Trophoblast cell (in vitro differentiated cells and primary cell): ENCODE data around the gene AGAP1.
A peak's percentile ranks its signal among the peaks of the same experiment; 100 is the strongest.

ENCODE experiments used
- DNase-seq, 2 donors: peaks; one replicate each; pipeline ENCODE4 v3.0.0-alpha.2; 2016
- H2AFZ ChIP-seq: 2 replicates; pipeline ENCODE4 v1.6.1; 2013; ENCODE audit warnings: low read length, moderate library complexity, mild to moderate bottlenecking; ENCODE audit not compliant: insufficient read depth, poor library complexity
- H2AK5ac ChIP-seq: 2 replicates; pipeline ENCODE4 v1.6.1; 2013; ENCODE audit warnings: mild to moderate bottlenecking, low read length
- H2BK120ac ChIP-seq: 2 replicates; pipeline ENCODE4 v1.6.1; 2013; ENCODE audit warnings: low read length, mild to moderate bottlenecking, moderate library complexity; ENCODE audit not compliant: insufficient read depth, poor library complexity
- H2BK12ac ChIP-seq: 2 replicates; pipeline ENCODE4 v1.6.1; 2013; ENCODE audit warnings: mild to moderate bottlenecking, low read length, moderate library complexity
- H2BK5ac ChIP-seq: 2 replicates; pipeline ENCODE4 v1.6.1; 2013; ENCODE audit warnings: low read length, low read depth, moderate library complexity, mild to moderate bottlenecking; ENCODE audit not compliant: poor library complexity
- H3K14ac ChIP-seq: 2 replicates; pipeline ENCODE4 v1.6.1; 2013; ENCODE audit warnings: mild to moderate bottlenecking, low read length
- H3K18ac ChIP-seq: 2 replicates; pipeline ENCODE4 v1.6.1; 2013; ENCODE audit warnings: mild to moderate bottlenecking, low read length
- H3K23ac ChIP-seq: 2 replicates; pipeline ENCODE4 v1.6.1; 2013; ENCODE audit warnings: low read length
- H3K27ac ChIP-seq: 2 replicates; pipeline ENCODE4 v1.5.1; 2013; ENCODE audit warnings: low read depth, mild to moderate bottlenecking, inconsistent platforms, low read length, moderate library complexity
- H3K27me3 ChIP-seq: 2 replicates; pipeline ENCODE4 v1.6.1; 2013; ENCODE audit warnings: inconsistent platforms, mild to moderate bottlenecking, low read length, moderate library complexity; ENCODE audit not compliant: insufficient read depth
- H3K36me3 ChIP-seq, 2 experiments: 1 replicate in 1 of 2; 2 replicates in 1 of 2; pipeline ENCODE4 v1.6.1; 2013; ENCODE audit warnings: low read length in 2 of 2, mild to moderate bottlenecking in 2 of 2, moderate library complexity in 1 of 2; ENCODE audit not compliant: insufficient read depth in 2 of 2, control insufficient read depth in 1 of 2
- H3K4ac ChIP-seq: 2 replicates; pipeline ENCODE4 v1.6.1; 2013; ENCODE audit warnings: low read depth, mild to moderate bottlenecking, low read length, moderate library complexity
- H3K4me1 ChIP-seq, 2 experiments: 1 replicate in 1 of 2; 2 replicates in 1 of 2; pipeline ENCODE4 v1.6.1; 2013; ENCODE audit warnings: low read length in 2 of 2, mild to moderate bottlenecking in 2 of 2, moderate library complexity in 1 of 2; ENCODE audit not compliant: insufficient read depth in 2 of 2, control insufficient read depth in 1 of 2
- H3K4me2 ChIP-seq: 2 replicates; pipeline ENCODE4 v1.6.1; 2013; ENCODE audit warnings: inconsistent platforms, mild to moderate bottlenecking, low read length, moderate library complexity
- H3K4me3 ChIP-seq: 2 replicates; pipeline ENCODE4 v1.5.1; 2013; ENCODE audit warnings: mild to moderate bottlenecking, low read depth, low read length, inconsistent platforms
- H3K79me1 ChIP-seq: one replicate; pipeline ENCODE4 v1.6.1; 2013; ENCODE audit warnings: low read length
- H3K79me2 ChIP-seq: 2 replicates; pipeline ENCODE4 v1.6.1; 2013; ENCODE audit warnings: low read length, mild to moderate bottlenecking; ENCODE audit not compliant: control insufficient read depth, insufficient read depth, poor library complexity
- H3K9ac ChIP-seq: 2 replicates; pipeline ENCODE4 v1.6.1; 2013; ENCODE audit warnings: mild to moderate bottlenecking, low read length
- H3K9me3 ChIP-seq: 2 replicates; pipeline ENCODE4 v1.6.1; 2013; ENCODE audit warnings: low read depth, mild to moderate bottlenecking, control low read depth, inconsistent platforms, low read length; ENCODE audit not compliant: insufficient read depth
- H4K12ac ChIP-seq: 2 replicates; pipeline ENCODE4 v1.6.1; 2013; ENCODE audit warnings: low read depth, mild to moderate bottlenecking, low read length, moderate library complexity
- H4K8ac ChIP-seq: 2 replicates; pipeline ENCODE4 v1.6.1; 2013; ENCODE audit warnings: low read depth, mild to moderate bottlenecking, low read length, moderate library complexity
- H4K91ac ChIP-seq: one replicate; pipeline ENCODE4 v1.6.1; 2013; ENCODE audit warnings: low read depth, mild to moderate bottlenecking, low read length, moderate library complexity
- WGBS: extraction: QIAGEN DNeasy Blood & Tissue Kit; methylation state at CpG from one replicate; pipeline ENCODE4 v1.1.7; 2013; ENCODE audit warnings: missing lambda C conversion rate; ENCODE audit not compliant: insufficient read length, insufficient coverage; ENCODE audit errors: extremely low coverage; 5-methylcytosine and 5-hydroxymethylcytosine counted together

The AGAP1 gene

GRCh38 chr2:235639428-235639773 lies 145.6 kb downstream of the AGAP1 start:
- H4K91ac ChIP-seq: no peak overlapping the region
- no peak overlapping the region for H2AFZ ChIP-seq
- H3K9ac ChIP-seq: no peak overlapping the region
- H3K79me1 ChIP-seq: no peaks in the 10 kb centered on the region
- peak; percentile 7 to 21 for DNase-seq
- H2BK5ac ChIP-seq: no peak overlapping the region
- no peak overlapping the region for H2BK120ac ChIP-seq
- H3K4me1 ChIP-seq: peaks cover 11 to 14% of the 10 kb centered on the region in 2 experiments
- H3K14ac ChIP-seq: no peak overlapping the region
- no peak overlapping the region for H2BK12ac ChIP-seq
- no peaks in the 10 kb centered on the region for H3K36me3 ChIP-seq
- H3K4ac ChIP-seq: no peak overlapping the region
- H3K27ac ChIP-seq: no peak overlapping the region
- H3K4me2 ChIP-seq: no peak overlapping the region
- H3K23ac ChIP-seq: no peak overlapping the region
- no peak overlapping the region for H4K12ac ChIP-seq
- no peaks in the 10 kb centered on the region for H3K79me2 ChIP-seq
- WGBS: no CpG with 5 or more reads among the region's 8 CpGs
- no peaks in the 10 kb centered on the region for H3K9me3 ChIP-seq
- no peaks in the 10 kb centered on the region for H3K27me3 ChIP-seq
- no peak overlapping the region for H4K8ac ChIP-seq
- no peak overlapping the region for H3K4me3 ChIP-seq
- H3K18ac ChIP-seq: no peak overlapping the region
- no peak overlapping the region for H2AK5ac ChIP-seq

- H2BK12ac ChIP-seq: no peak overlapping the region
- no peak overlapping the region for H2AFZ ChIP-seq
- H4K91ac ChIP-seq: no peak overlapping the region
- no peak overlapping the region for H3K4ac ChIP-seq
- no peak overlapping the region for H3K4me2 ChIP-seq
- H3K27ac ChIP-seq: no peak overlapping the region
- H4K8ac ChIP-seq: no peak overlapping the region
- no peaks in the 10 kb centered on the region for H3K9me3 ChIP-seq
- no peak overlapping the region for H3K18ac ChIP-seq
- H2BK5ac ChIP-seq: no peak overlapping the region
- H3K4me3 ChIP-seq: no peak overlapping the region
- H3K14ac ChIP-seq: no peak overlapping the region
- no peak overlapping the region for H2BK120ac ChIP-seq
- H4K12ac ChIP-seq: no peak overlapping the region
- no peak for DNase-seq
- H3K9ac ChIP-seq: no peak overlapping the region
- H3K79me1 ChIP-seq: no peaks in the 10 kb centered on the region
- WGBS: no CpG with 5 or more reads among the region's 2 CpGs
- H3K79me2 ChIP-seq: no peaks in the 10 kb centered on the region
- H3K36me3 ChIP-seq: no peaks in the 10 kb centered on the region
- no peak overlapping the region for H3K23ac ChIP-seq
- H2AK5ac ChIP-seq: no peak overlapping the region
- H3K4me1 ChIP-seq: peaks cover 11 to 12% of the 10 kb centered on the region in 2 experiments
- no peaks in the 10 kb centered on the region for H3K27me3 ChIP-seq
Observed at GRCh38 chr2:235639885-235640284, 146.0 kb downstream of the AGAP1 start.

- no peaks in the 10 kb centered on the region for H3K79me1 ChIP-seq
- H3K9ac ChIP-seq: no peak overlapping the region
- H2BK5ac ChIP-seq: no peak overlapping the region
- no peak overlapping the region for H4K12ac ChIP-seq
- no peak overlapping the region for H3K14ac ChIP-seq
- H2BK120ac ChIP-seq: no peak overlapping the region
- peaks cover 9 to 11% of the 10 kb centered on the region in 2 experiments for H3K4me1 ChIP-seq
- H2AFZ ChIP-seq: no peak overlapping the region
- no peak overlapping the region for H3K4me2 ChIP-seq
- H4K8ac ChIP-seq: no peak overlapping the region
- H2AK5ac ChIP-seq: no peak overlapping the region
- no peak overlapping the region for H3K23ac ChIP-seq
- H2BK12ac ChIP-seq: no peak overlapping the region
- no peak overlapping the region for H3K4me3 ChIP-seq
- H3K27ac ChIP-seq: no peak overlapping the region
- DNase-seq: no peak
- no peak overlapping the region for H3K18ac ChIP-seq
- no peaks in the 10 kb centered on the region for H3K36me3 ChIP-seq
- no peaks in the 10 kb centered on the region for H3K79me2 ChIP-seq
- no peak overlapping the region for H3K4ac ChIP-seq
- no peak overlapping the region for H4K91ac ChIP-seq
- no peaks in the 10 kb centered on the region for H3K27me3 ChIP-seq
- no peaks in the 10 kb centered on the region for H3K9me3 ChIP-seq
- no CpG with 5 or more reads among the region's 2 CpGs for WGBS
Observed at GRCh38 chr2:235640377-235640776, 146.5 kb downstream of the AGAP1 start.

GRCh38 chr2:235640926-235641723 lies 147.3 kb downstream of the AGAP1 start:
- Histone ChIP-seq H2AFZ (no peak overlapping the region), H3K23ac (no peak overlapping the region), H4K91ac (no peak overlapping the region), H2BK12ac (no peak overlapping the region), H4K8ac (no peak overlapping the region), H3K14ac (no peak overlapping the region), H2BK5ac (no peak overlapping the region), H3K79me1 (no peaks in the 10 kb centered on the region), H3K36me3 (no peaks in the 10 kb centered on the region), H3K4me3 (no peak overlapping the region), H3K27me3 (no peaks in the 10 kb centered on the region), H2AK5ac (no peak overlapping the region), H3K9me3 (no peaks in the 10 kb centered on the region), H3K4me2 (no peak overlapping the region), H3K79me2 (no peaks in the 10 kb centered on the region), H2BK120ac (no peak overlapping the region), H3K18ac (no peak overlapping the region), H3K4ac (no peak overlapping the region), H3K4me1 (peaks cover 9 to 11% of the 10 kb centered on the region in 2 experiments), H3K27ac (no peak overlapping the region), H3K9ac (no peak overlapping the region), H4K12ac (no peak overlapping the region)
- DNase-seq: no peak
- WGBS: no CpG with 5 or more reads among the region's 11 CpGs
